Trophoblast cell (in vitro differentiated cells and primary cell): ENCODE data around the gene FKBP7. TPM values are rescaled to one million over a fixed set of nuclear protein-coding genes. Genes with fewer than 3 reads are reported as not detected.
A peak's percentile ranks its signal among the peaks of the same experiment; 100 is the strongest.
"Not testable (repeated sequence)": the region's sequence is repeated elsewhere in the genome, so short reads cannot be mapped to it uniquely, and the experiment has no call there.

Experiments
- DNase-seq, 2 donors: peaks; one replicate each; pipeline ENCODE4 v3.0.0-alpha.2; 2016
- H2AFZ ChIP-seq: 2 replicates; pipeline ENCODE4 v1.6.1; 2013; ENCODE audit warnings: low read length, moderate library complexity, mild to moderate bottlenecking; ENCODE audit not compliant: insufficient read depth, poor library complexity
- H2AK5ac ChIP-seq: 2 replicates; pipeline ENCODE4 v1.6.1; 2013; ENCODE audit warnings: mild to moderate bottlenecking, low read length
- H2BK120ac ChIP-seq: 2 replicates; pipeline ENCODE4 v1.6.1; 2013; ENCODE audit warnings: low read length, mild to moderate bottlenecking, moderate library complexity; ENCODE audit not compliant: insufficient read depth, poor library complexity
- H2BK12ac ChIP-seq: 2 replicates; pipeline ENCODE4 v1.6.1; 2013; ENCODE audit warnings: mild to moderate bottlenecking, low read length, moderate library complexity
- H2BK5ac ChIP-seq: 2 replicates; pipeline ENCODE4 v1.6.1; 2013; ENCODE audit warnings: low read length, low read depth, moderate library complexity, mild to moderate bottlenecking; ENCODE audit not compliant: poor library complexity
- H3K14ac ChIP-seq: 2 replicates; pipeline ENCODE4 v1.6.1; 2013; ENCODE audit warnings: mild to moderate bottlenecking, low read length
- H3K18ac ChIP-seq: 2 replicates; pipeline ENCODE4 v1.6.1; 2013; ENCODE audit warnings: mild to moderate bottlenecking, low read length
- H3K23ac ChIP-seq: 2 replicates; pipeline ENCODE4 v1.6.1; 2013; ENCODE audit warnings: low read length
- H3K27ac ChIP-seq: 2 replicates; pipeline ENCODE4 v1.5.1; 2013; ENCODE audit warnings: low read depth, mild to moderate bottlenecking, inconsistent platforms, low read length, moderate library complexity
- H3K27me3 ChIP-seq: 2 replicates; pipeline ENCODE4 v1.6.1; 2013; ENCODE audit warnings: inconsistent platforms, mild to moderate bottlenecking, low read length, moderate library complexity; ENCODE audit not compliant: insufficient read depth
- H3K36me3 ChIP-seq, 2 experiments: 1 replicate in 1 of 2; 2 replicates in 1 of 2; pipeline ENCODE4 v1.6.1; 2013; ENCODE audit warnings: low read length in 2 of 2, mild to moderate bottlenecking in 2 of 2, moderate library complexity in 1 of 2; ENCODE audit not compliant: insufficient read depth in 2 of 2, control insufficient read depth in 1 of 2
- H3K4ac ChIP-seq: 2 replicates; pipeline ENCODE4 v1.6.1; 2013; ENCODE audit warnings: low read depth, mild to moderate bottlenecking, low read length, moderate library complexity
- H3K4me1 ChIP-seq, 2 experiments: 1 replicate in 1 of 2; 2 replicates in 1 of 2; pipeline ENCODE4 v1.6.1; 2013; ENCODE audit warnings: low read length in 2 of 2, mild to moderate bottlenecking in 2 of 2, moderate library complexity in 1 of 2; ENCODE audit not compliant: insufficient read depth in 2 of 2, control insufficient read depth in 1 of 2
- H3K4me2 ChIP-seq: 2 replicates; pipeline ENCODE4 v1.6.1; 2013; ENCODE audit warnings: inconsistent platforms, mild to moderate bottlenecking, low read length, moderate library complexity
- H3K4me3 ChIP-seq: 2 replicates; pipeline ENCODE4 v1.5.1; 2013; ENCODE audit warnings: mild to moderate bottlenecking, low read depth, low read length, inconsistent platforms
- H3K79me1 ChIP-seq: one replicate; pipeline ENCODE4 v1.6.1; 2013; ENCODE audit warnings: low read length
- H3K79me2 ChIP-seq: 2 replicates; pipeline ENCODE4 v1.6.1; 2013; ENCODE audit warnings: low read length, mild to moderate bottlenecking; ENCODE audit not compliant: control insufficient read depth, insufficient read depth, poor library complexity
- H3K9ac ChIP-seq: 2 replicates; pipeline ENCODE4 v1.6.1; 2013; ENCODE audit warnings: mild to moderate bottlenecking, low read length
- H3K9me3 ChIP-seq: 2 replicates; pipeline ENCODE4 v1.6.1; 2013; ENCODE audit warnings: low read depth, mild to moderate bottlenecking, control low read depth, inconsistent platforms, low read length; ENCODE audit not compliant: insufficient read depth
- H4K12ac ChIP-seq: 2 replicates; pipeline ENCODE4 v1.6.1; 2013; ENCODE audit warnings: low read depth, mild to moderate bottlenecking, low read length, moderate library complexity
- H4K8ac ChIP-seq: 2 replicates; pipeline ENCODE4 v1.6.1; 2013; ENCODE audit warnings: low read depth, mild to moderate bottlenecking, low read length, moderate library complexity
- H4K91ac ChIP-seq: one replicate; pipeline ENCODE4 v1.6.1; 2013; ENCODE audit warnings: low read depth, mild to moderate bottlenecking, low read length, moderate library complexity
- WGBS: extraction: QIAGEN DNeasy Blood & Tissue Kit; methylation state at CpG from one replicate; pipeline ENCODE4 v1.1.7; 2013; ENCODE audit warnings: missing lambda C conversion rate; ENCODE audit not compliant: insufficient read length, insufficient coverage; ENCODE audit errors: extremely low coverage; 5-methylcytosine and 5-hydroxymethylcytosine counted together
- polyA plus RNA-seq: library from polyadenylated mRNA; stranded (reverse); fragments of 200-250 nt; gene quantifications from 2 replicates; pipeline ENCODE4 v1.2.3, GENCODE V29; 2013

FKBP7 gene
- polyA plus RNA-seq: 14.8 and 16.9 TPM in 2 replicates

- WGBS: no CpG with 5 or more reads among the region's 56 CpGs
These were observed at the start of gene FKBP7 for GRCh38 chr2:178478439-178479274. Gene FKBP7 (minus strand): TSS chr2:178478600. CDS start chr2:178478499, 101 bp downstream.

GRCh38 chr2:178527592-178527991 is 49.2 kb upstream of the FKBP7 start:
- no peak for DNase-seq
- no peak overlapping the region for H2BK5ac ChIP-seq
- peak overlapping the region; percentile 7 for H3K23ac ChIP-seq
- no peak overlapping the region for H3K4me3 ChIP-seq
- H2BK120ac ChIP-seq: no peak overlapping the region
- no CpG with 5 or more reads among the region's 2 CpGs for WGBS
- no peak overlapping the region for H2BK12ac ChIP-seq
- H3K4me2 ChIP-seq: no peak overlapping the region
- peaks cover 2% of the 10 kb centered on the region for H3K79me2 ChIP-seq
- H2AFZ ChIP-seq: no peak overlapping the region
- H3K27ac ChIP-seq: no peak overlapping the region
- H3K9ac ChIP-seq: no peak overlapping the region
- H3K79me1 ChIP-seq: peaks cover 2% of the 10 kb centered on the region
- no peaks in the 10 kb centered on the region for H3K27me3 ChIP-seq
- no peak overlapping the region for H4K91ac ChIP-seq
- no peak overlapping the region for H3K4ac ChIP-seq
- no peak overlapping the region for H4K12ac ChIP-seq
- no peaks in the 10 kb centered on the region for H3K9me3 ChIP-seq
- H3K18ac ChIP-seq: no peak overlapping the region
- no peak overlapping the region for H4K8ac ChIP-seq
- no peak overlapping the region for H3K14ac ChIP-seq
- H3K4me1 ChIP-seq: peaks cover 0 to 3% of the 10 kb centered on the region in 2 experiments
- H3K36me3 ChIP-seq: peaks cover 4 to 7% of the 10 kb centered on the region in 2 experiments
- no peak overlapping the region for H2AK5ac ChIP-seq

More at GRCh38 chr2:178478439-178479274, at the start of gene FKBP7:
- no peaks in the 10 kb centered on the region for H3K9me3 ChIP-seq
- no peak within 1 kb of the TSS for H3K4ac ChIP-seq
- H3K36me3 ChIP-seq: no peaks in the 10 kb centered on the region
- H2AK5ac ChIP-seq: no peak within 1 kb of the TSS
- H3K4me2 ChIP-seq: peak within 1 kb of the TSS; percentile 97
- DNase-seq: peak; percentile 86 to 91
- no peak within 1 kb of the TSS for H3K18ac ChIP-seq
- H3K79me1 ChIP-seq: peaks cover 2% of the 10 kb centered on the region
- peak within 1 kb of the TSS; percentile 38 for H3K27ac ChIP-seq
- H2BK120ac ChIP-seq: no peak within 1 kb of the TSS
- no peaks in the 10 kb centered on the region for H3K79me2 ChIP-seq
- H3K27me3 ChIP-seq: no peaks in the 10 kb centered on the region
- H3K4me1 ChIP-seq: peaks cover 0 to 2% of the 10 kb centered on the region in 2 experiments
- H3K14ac ChIP-seq: peak within 1 kb of the TSS; percentile 32
- H2BK5ac ChIP-seq: no peak within 1 kb of the TSS
- peak within 1 kb of the TSS; percentile 46 for H4K8ac ChIP-seq
- no peak within 1 kb of the TSS for H3K23ac ChIP-seq
- peak within 1 kb of the TSS; percentile 41 for H3K9ac ChIP-seq
- no peak within 1 kb of the TSS for H2BK12ac ChIP-seq
- no peak within 1 kb of the TSS for H4K12ac ChIP-seq
- peak within 1 kb of the TSS; percentile 71 for H3K4me3 ChIP-seq
- peak within 1 kb of the TSS; percentile 75 for H2AFZ ChIP-seq
- H4K91ac ChIP-seq: peak within 1 kb of the TSS; percentile 13

GRCh38 chr2:178526256-178526655 is 47.9 kb upstream of the FKBP7 start:
- H3K23ac ChIP-seq: no peak overlapping the region
- no peak for DNase-seq
- H3K4me1 ChIP-seq: peaks cover 0 to 3% of the 10 kb centered on the region in 2 experiments
- no peak overlapping the region for H3K4ac ChIP-seq
- H3K27me3 ChIP-seq: no peaks in the 10 kb centered on the region
- H2AFZ ChIP-seq: no peak overlapping the region
- H2BK120ac ChIP-seq: no peak overlapping the region
- no peak overlapping the region for H4K91ac ChIP-seq
- H2BK12ac ChIP-seq: no peak overlapping the region
- H3K79me2 ChIP-seq: peaks cover 2% of the 10 kb centered on the region
- no peak overlapping the region for H2AK5ac ChIP-seq
- H3K14ac ChIP-seq: no peak overlapping the region
- no peak overlapping the region for H3K9ac ChIP-seq
- H4K12ac ChIP-seq: no peak overlapping the region
- no CpG with 5 or more reads among the region's 4 CpGs for WGBS
- no peak overlapping the region for H3K18ac ChIP-seq
- peaks cover under 1% of the 10 kb centered on the region in 2 experiments for H3K36me3 ChIP-seq
- no peak overlapping the region for H2BK5ac ChIP-seq
- no peak overlapping the region for H3K4me3 ChIP-seq
- H4K8ac ChIP-seq: no peak overlapping the region
- peaks cover 2% of the 10 kb centered on the region for H3K79me1 ChIP-seq
- H3K4me2 ChIP-seq: no peak overlapping the region
- no peak overlapping the region for H3K27ac ChIP-seq
- H3K9me3 ChIP-seq: no peaks in the 10 kb centered on the region

- H3K4ac ChIP-seq, H3K14ac ChIP-seq, H3K27me3 ChIP-seq, H3K4me1 ChIP-seq, H3K79me1 ChIP-seq, H4K91ac ChIP-seq, H3K9me3 ChIP-seq, H3K27ac ChIP-seq, H2AK5ac ChIP-seq, H4K12ac ChIP-seq, H3K23ac ChIP-seq, H4K8ac ChIP-seq, H3K79me2 ChIP-seq, H3K9ac ChIP-seq, H3K4me2 ChIP-seq, H2BK12ac ChIP-seq, H3K36me3 ChIP-seq, H2BK120ac ChIP-seq, H3K4me3 ChIP-seq, DNase-seq, H3K18ac ChIP-seq, H2AFZ ChIP-seq, H2BK5ac ChIP-seq: not testable (repeated sequence)
- no CpG with 5 or more reads among the region's 1 CpG for WGBS
These were observed 47.1 kb upstream of the FKBP7 start for GRCh38 chr2:178525460-178525859.
